Karpas-422 (cell line): ENCODE data around the gene DOCK4. TPM values are rescaled to one million over a fixed set of nuclear protein-coding genes. Genes with fewer than 3 reads are reported as not detected.

Experiments
- DNase-seq: peaks from one replicate; pipeline ENCODE4 v3.0.0-alpha.2; 2015
- H2AFZ ChIP-seq: fragments of 200-600 bp; sonication (generic); 2 replicates; pipeline ENCODE4 v1.6.1; 2014; ENCODE audit warnings: antibody characterized with exemption, low read length, mixed read lengths
- H3K27ac ChIP-seq: fragments of 200-600 bp; sonication (generic); 2 replicates; pipeline ENCODE4 v1.5.1; 2014; ENCODE audit warnings: mild to moderate bottlenecking, low read length, moderate library complexity
- H3K27me3 ChIP-seq: fragments of 200-600 bp; sonication (generic); 2 replicates; pipeline ENCODE4 v1.6.1; 2014; ENCODE audit warnings: low read length, mixed read lengths
- H3K36me3 ChIP-seq: fragments of 200-600 bp; sonication (generic); 2 replicates; pipeline ENCODE4 v1.6.1; 2014; ENCODE audit warnings: low read length, mixed read lengths; ENCODE audit not compliant: insufficient read depth
- H3K4me1 ChIP-seq: fragments of 200-600 bp; sonication (generic); 2 replicates; pipeline ENCODE4 v1.6.1; 2014; ENCODE audit warnings: mild to moderate bottlenecking, low read length, mixed read lengths
- H3K4me2 ChIP-seq: fragments of 200-600 bp; sonication (generic); 2 replicates; pipeline ENCODE4 v1.6.1; 2014; ENCODE audit warnings: low read length, low read depth, mild to moderate bottlenecking; ENCODE audit not compliant: poor library complexity, severe bottlenecking
- H3K4me3 ChIP-seq: fragments of 200-600 bp; sonication (generic); 2 replicates; pipeline ENCODE4 v1.5.1; 2014; ENCODE audit warnings: mild to moderate bottlenecking, antibody characterized with exemption, low read length, mixed read lengths
- H3K79me2 ChIP-seq: fragments of 200-600 bp; sonication (generic); 2 replicates; pipeline ENCODE4 v1.6.1; 2014; ENCODE audit warnings: mild to moderate bottlenecking, low read length, mixed read lengths
- H3K9ac ChIP-seq: fragments of 200-600 bp; sonication (generic); 2 replicates; pipeline ENCODE4 v1.6.0; 2014; ENCODE audit warnings: low read length
- H3K9me2 ChIP-seq: fragments of 200-600 bp; sonication (generic), shearing (Covaris generic); replicated peaks from 2 replicates; pipeline ENCODE4 v1.6.0; 2014; ENCODE audit warnings: mild to moderate bottlenecking, low read length, moderate library complexity; ENCODE audit not compliant: insufficient read depth
- H3K9me3 ChIP-seq: fragments of 300-700, 200-600 bp; sonication (generic); 2 replicates; pipeline ENCODE4 v1.6.1; 2014; ENCODE audit warnings: low read length, mixed read lengths
- H4K20me1 ChIP-seq: fragments of 200-600 bp; sonication (generic); 2 replicates; pipeline ENCODE4 v1.6.1; 2014; ENCODE audit warnings: mild to moderate bottlenecking, antibody characterized with exemption, low read length, low read depth; ENCODE audit not compliant: insufficient read depth
- total RNA-seq: library from RNA; depleted of rRNA; stranded (reverse); fragments of >200 nt; shearing (Covaris generic); gene quantifications from 2 replicates; pipeline ENCODE4 v1.2.3, GENCODE V29; 2014; ENCODE audit warnings: low replicate concordance

The DOCK4 gene
- total RNA-seq, 1 experiment from 2014 or later: 0.07 TPM

- H3K27ac ChIP-seq: no peak overlapping the region
- H3K4me2 ChIP-seq: no peak overlapping the region
- 0 out of 2 replicates have a peak, but pooled peaks cover 2% of the 10 kb centered on the region for H3K27me3 ChIP-seq
- H3K79me2 ChIP-seq: no peaks in the 10 kb centered on the region
- H3K9ac ChIP-seq: no peak overlapping the region
- H3K4me1 ChIP-seq: no peaks in the 10 kb centered on the region
- H3K4me3 ChIP-seq: no peak overlapping the region
- no peaks in the 10 kb centered on the region for H3K9me2 ChIP-seq
- no peak for DNase-seq
- no peaks in the 10 kb centered on the region for H4K20me1 ChIP-seq
- no peaks in the 10 kb centered on the region for H3K9me3 ChIP-seq
- no peaks in the 10 kb centered on the region for H3K36me3 ChIP-seq
- H2AFZ ChIP-seq: no peak overlapping the region
Observed at GRCh38 chr7:111865430-111865829, 340.8 kb downstream of the DOCK4 start.

GRCh38 chr7:111864291-111864976 is 341.8 kb downstream of the DOCK4 start:
- Histone ChIP-seq H3K27ac (no peak overlapping the region), H3K79me2 (no peaks in the 10 kb centered on the region), H2AFZ (no peak overlapping the region), H3K9ac (no peak overlapping the region), H3K4me3 (no peak overlapping the region), H4K20me1 (no peaks in the 10 kb centered on the region), H3K36me3 (no peaks in the 10 kb centered on the region), H3K4me1 (no peaks in the 10 kb centered on the region), H3K9me2 (no peaks in the 10 kb centered on the region), H3K4me2 (no peak overlapping the region), H3K9me3 (no peaks in the 10 kb centered on the region), H3K27me3 (0 out of 2 replicates have a peak, but pooled peaks cover 2% of the 10 kb centered on the region)
- no peak for DNase-seq

GRCh38 chr7:111863269-111863668 is 342.9 kb downstream of the DOCK4 start:
- H3K9me2 ChIP-seq: no peaks in the 10 kb centered on the region
- 0 out of 2 replicates have a peak, but pooled peaks cover 2% of the 10 kb centered on the region for H3K27me3 ChIP-seq
- DNase-seq: no peak
- no peaks in the 10 kb centered on the region for H4K20me1 ChIP-seq
- H3K4me1 ChIP-seq: no peaks in the 10 kb centered on the region
- H3K4me3 ChIP-seq: no peak overlapping the region
- no peak overlapping the region for H3K27ac ChIP-seq
- H3K4me2 ChIP-seq: no peak overlapping the region
- no peaks in the 10 kb centered on the region for H3K79me2 ChIP-seq
- H3K36me3 ChIP-seq: no peaks in the 10 kb centered on the region
- no peak overlapping the region for H3K9ac ChIP-seq
- no peak overlapping the region for H2AFZ ChIP-seq
- no peaks in the 10 kb centered on the region for H3K9me3 ChIP-seq

- no peaks in the 10 kb centered on the region for H4K20me1 ChIP-seq
- no peaks in the 10 kb centered on the region for H3K36me3 ChIP-seq
- H3K27me3 ChIP-seq: 0 out of 2 replicates have a peak, but pooled peaks cover 2% of the 10 kb centered on the region
- H3K9me2 ChIP-seq: no peaks in the 10 kb centered on the region
- DNase-seq: no peak
- H3K27ac ChIP-seq: no peak overlapping the region
- H3K79me2 ChIP-seq: no peaks in the 10 kb centered on the region
- no peaks in the 10 kb centered on the region for H3K4me1 ChIP-seq
- H3K9me3 ChIP-seq: no peaks in the 10 kb centered on the region
- no peak overlapping the region for H2AFZ ChIP-seq
- no peak overlapping the region for H3K4me2 ChIP-seq
- no peak overlapping the region for H3K4me3 ChIP-seq
- no peak overlapping the region for H3K9ac ChIP-seq
Observed at GRCh38 chr7:111860248-111860647, 346.0 kb downstream of the DOCK4 start.

GRCh38 chr7:111858331-111858730 is 347.9 kb downstream of the DOCK4 start:
- H3K36me3 ChIP-seq: no peaks in the 10 kb centered on the region
- H3K9me3 ChIP-seq: no peaks in the 10 kb centered on the region
- H2AFZ ChIP-seq: no peak overlapping the region

GRCh38 chr7:111855842-111856227 is 350.4 kb downstream of the DOCK4 start:
- Histone ChIP-seq H3K4me2 (no peak overlapping the region), H3K4me3 (no peak overlapping the region), H3K9me3 (no peaks in the 10 kb centered on the region), H4K20me1 (no peaks in the 10 kb centered on the region), H3K4me1 (no peaks in the 10 kb centered on the region), H3K36me3 (no peaks in the 10 kb centered on the region), H3K79me2 (no peaks in the 10 kb centered on the region), H3K9ac (no peak overlapping the region), H3K9me2 (no peaks in the 10 kb centered on the region), H2AFZ (no peak overlapping the region), H3K27ac (no peak overlapping the region), H3K27me3 (no peaks in the 10 kb centered on the region)
- no peak for DNase-seq

More at GRCh38 chr7:111858331-111858730, 347.9 kb downstream of the DOCK4 start:
- no peak overlapping the region for H3K9ac ChIP-seq
- no peaks in the 10 kb centered on the region for H3K4me1 ChIP-seq
- DNase-seq: no peak
- H4K20me1 ChIP-seq: no peaks in the 10 kb centered on the region
- H3K9me2 ChIP-seq: no peaks in the 10 kb centered on the region
- no peaks in the 10 kb centered on the region for H3K27me3 ChIP-seq
- no peaks in the 10 kb centered on the region for H3K79me2 ChIP-seq
- no peak overlapping the region for H3K4me2 ChIP-seq
- no peak overlapping the region for H3K4me3 ChIP-seq
- H3K27ac ChIP-seq: no peak overlapping the region

- no peaks in the 10 kb centered on the region for H3K79me2 ChIP-seq
- H3K4me1 ChIP-seq: no peaks in the 10 kb centered on the region
- no peaks in the 10 kb centered on the region for H3K9me3 ChIP-seq
- H2AFZ ChIP-seq: no peak overlapping the region
- no peak overlapping the region for H3K4me3 ChIP-seq
- H3K27ac ChIP-seq: no peak overlapping the region
- H3K4me2 ChIP-seq: no peak overlapping the region
- H4K20me1 ChIP-seq: no peaks in the 10 kb centered on the region
- peak; percentile 74 for DNase-seq
- H3K9ac ChIP-seq: no peak overlapping the region
- no peaks in the 10 kb centered on the region for H3K36me3 ChIP-seq
- no peaks in the 10 kb centered on the region for H3K27me3 ChIP-seq
- H3K9me2 ChIP-seq: no peaks in the 10 kb centered on the region
Observed at GRCh38 chr7:111855161-111855841, 350.9 kb downstream of the DOCK4 start.

- H3K4me1 ChIP-seq: no peaks in the 10 kb centered on the region
- no peaks in the 10 kb centered on the region for H3K79me2 ChIP-seq
- H4K20me1 ChIP-seq: no peaks in the 10 kb centered on the region
- H3K27ac ChIP-seq: no peak overlapping the region
- H3K9me2 ChIP-seq: no peaks in the 10 kb centered on the region
- no peaks in the 10 kb centered on the region for H3K9me3 ChIP-seq
- H3K36me3 ChIP-seq: no peaks in the 10 kb centered on the region
- H3K4me3 ChIP-seq: no peak overlapping the region
- no peak overlapping the region for H3K4me2 ChIP-seq
- peak; percentile 57 for DNase-seq
- H2AFZ ChIP-seq: no peak overlapping the region
- no peaks in the 10 kb centered on the region for H3K27me3 ChIP-seq
- H3K9ac ChIP-seq: no peak overlapping the region
Observed at GRCh38 chr7:111853201-111853990, 352.8 kb downstream of the DOCK4 start.
